ENCODE results near the gene SLC5A2. TPM values are rescaled to one million over a fixed set of nuclear protein-coding genes. Genes with fewer than 3 reads are reported as not detected.

Gene SLC5A2
- total RNA-seq, 1 donor, result not detected

GRCh38 chr16:31472709-31473203 is 10.2 kb upstream of the SLC5A2 start:
- Histone ChIP-seq H3K4me2 (ENCODE audit: insufficient read depth, low read length) (peak overlapping the region; percentile 89), H3K4me3 (ENCODE audit: insufficient read depth, low read length) (peak overlapping the region; percentile 84), H3K36me3 (ENCODE audit: insufficient read depth, low read length) (peaks cover 35% of the 10 kb centered on the region), H3K79me2 (ENCODE audit: insufficient read depth, low read length) (peaks cover 4% of the 10 kb centered on the region), H2AFZ (ENCODE audit: low read length) (peak overlapping the region; percentile 80), H3K27ac (ENCODE audit: low read depth, low read length) (peak overlapping the region; percentile 77), H4K20me1 (ENCODE audit: insufficient read depth, low read length) (peaks cover 39% of the 10 kb centered on the region), H3K9me3 (ENCODE audit: low read depth, low read length) (no peaks in the 10 kb centered on the region), H3K4me1 (ENCODE audit: insufficient read depth, low read length) (peaks cover 28% of the 10 kb centered on the region), H3K27me3 (ENCODE audit: insufficient read depth, low read length) (no peaks in the 10 kb centered on the region)
- peak; percentile 73 for TF ChIP-seq CTCF (IDR thresholded peaks at IDR 0.05; ENCODE audit: extremely low read depth, low read depth, low read length)
- peak; percentile 100 for DNase-seq (ENCODE audit: insufficient read length, low spot score, missing footprints)

- Histone ChIP-seq H3K36me3 (ENCODE audit: insufficient read depth, low read length) (peaks cover 38% of the 10 kb centered on the region), H3K27me3 (ENCODE audit: insufficient read depth, low read length) (no peaks in the 10 kb centered on the region), H3K4me3 (ENCODE audit: insufficient read depth, low read length) (peak overlapping the region; percentile 84), H2AFZ (ENCODE audit: low read length) (no peak overlapping the region), H3K4me1 (ENCODE audit: insufficient read depth, low read length) (peaks cover 28% of the 10 kb centered on the region), H3K9me3 (ENCODE audit: low read depth, low read length) (no peaks in the 10 kb centered on the region), H4K20me1 (ENCODE audit: insufficient read depth, low read length) (peaks cover 41% of the 10 kb centered on the region), H3K4me2 (ENCODE audit: insufficient read depth, low read length) (peak overlapping the region; percentile 89), H3K79me2 (ENCODE audit: insufficient read depth, low read length) (peaks cover 4% of the 10 kb centered on the region), H3K27ac (ENCODE audit: low read depth, low read length) (peak overlapping the region; percentile 66)
- TF ChIP-seq CTCF (IDR thresholded peaks at IDR 0.05; ENCODE audit: extremely low read depth, low read depth, low read length), result no peak
- DNase-seq (ENCODE audit: insufficient read length, low spot score, missing footprints), result peak; percentile 78
These were observed 9.5 kb upstream of the SLC5A2 start for GRCh38 chr16:31473264-31473984.

- peaks cover 41% of the 10 kb centered on the region for H3K36me3 ChIP-seq (ENCODE audit: insufficient read depth, low read length)
- H3K4me2 ChIP-seq (ENCODE audit: insufficient read depth, low read length), result peak overlapping the region; percentile 89
- no peaks in the 10 kb centered on the region for H3K9me3 ChIP-seq (ENCODE audit: low read depth, low read length)
- H3K27me3 ChIP-seq (ENCODE audit: insufficient read depth, low read length), result no peaks in the 10 kb centered on the region
- H3K4me1 ChIP-seq (ENCODE audit: insufficient read depth, low read length), result peaks cover 28% of the 10 kb centered on the region
- peak overlapping the region; percentile 66 for H3K27ac ChIP-seq (ENCODE audit: low read depth, low read length)
- peak; percentile 11 for TF ChIP-seq CTCF (IDR thresholded peaks at IDR 0.05; ENCODE audit: extremely low read depth, low read depth, low read length)
- H3K4me3 ChIP-seq (ENCODE audit: insufficient read depth, low read length), result no peak overlapping the region
- peaks cover 4% of the 10 kb centered on the region for H3K79me2 ChIP-seq (ENCODE audit: insufficient read depth, low read length)
- H2AFZ ChIP-seq (ENCODE audit: low read length), result no peak overlapping the region
- DNase-seq (ENCODE audit: insufficient read length, low spot score, missing footprints), result peak; percentile 99
- peaks cover 41% of the 10 kb centered on the region for H4K20me1 ChIP-seq (ENCODE audit: insufficient read depth, low read length)
These were observed 8.7 kb upstream of the SLC5A2 start for GRCh38 chr16:31474173-31474714.
